H1 (cell line): Measurements from ENCODE around the gene ABHD18. TPM values are rescaled to one million over a fixed set of nuclear protein-coding genes. Genes with fewer than 3 reads are reported as not detected.

Source experiments
- BACH1 ChIP-seq: IDR thresholded peaks from 2 replicates; pipeline ENCODE4 v1.6.1; 2012; ENCODE audit warnings: low read length, improper control_type of control experiment
- BRCA1 ChIP-seq: IDR thresholded peaks from 2 replicates; pipeline ENCODE4 v1.6.1; 2012; ENCODE audit warnings: low read depth, low read length, improper control_type of control experiment
- CHD2 ChIP-seq: IDR thresholded peaks from 2 replicates; pipeline ENCODE4 v1.6.1; 2012; ENCODE audit warnings: low read length, improper control_type of control experiment
- EGR1 ChIP-seq: IDR thresholded peaks from 2 replicates; pipeline ENCODE4 v1.6.1; 2011; ENCODE audit warnings: low read depth, low read length, borderline replicate concordance
- KDM1A ChIP-seq: fragments of 200-600, 300-600 bp; sonication (generic); IDR thresholded peaks from 2 replicates; pipeline ENCODE4 v1.7.1; 2016; ENCODE audit warnings: mild to moderate bottlenecking, low read length, borderline replicate concordance
- KDM4A ChIP-seq: IDR thresholded peaks from one replicate; pipeline ENCODE4 v1.7.1; 2012; ENCODE audit warnings: low read depth, mild to moderate bottlenecking, moderate library complexity, low read length, inconsistent platforms; ENCODE audit not compliant: severe bottlenecking
- NANOG ChIP-seq: IDR thresholded peaks from 2 replicates; pipeline ENCODE4 v1.6.1; 2011; ENCODE audit warnings: low read length, low read depth, mild to moderate bottlenecking, inconsistent platforms; ENCODE audit not compliant: insufficient read depth, poor library complexity, severe bottlenecking
- NRF1 ChIP-seq: IDR thresholded peaks from 2 replicates; pipeline ENCODE4 v1.6.1; 2011; ENCODE audit warnings: mild to moderate bottlenecking, low read depth, low read length, improper control_type of control experiment
- RAD21 ChIP-seq, 2 experiments: IDR thresholded peaks in 1 of 2; conservative IDR thresholded peaks in 1 of 2; 2 replicates each; pipeline ENCODE4 v1.6.1; 2011; ENCODE audit warnings: low read depth in 2 of 2, low read length in 2 of 2, improper control_type of control experiment in 1 of 2, inconsistent platforms in 1 of 2, mild to moderate bottlenecking in 1 of 2, moderate library complexity in 1 of 2
- RBBP5 ChIP-seq: IDR thresholded peaks from 2 replicates; pipeline ENCODE4 v1.7.1; 2012; ENCODE audit warnings: low read depth, mild to moderate bottlenecking, inconsistent platforms, low read length, moderate library complexity, borderline replicate concordance
- SAP30 ChIP-seq: fragments of 300-600 bp; sonication (generic); IDR thresholded peaks from 2 replicates; pipeline ENCODE4 v1.7.1; 2012; ENCODE audit warnings: low read length, moderate library complexity, mild to moderate bottlenecking, inconsistent platforms; ENCODE audit not compliant: insufficient read depth, insufficient replicate concordance
- TBP ChIP-seq: IDR thresholded peaks from 2 replicates; pipeline ENCODE4 v1.6.1; 2011; ENCODE audit warnings: low read depth, low read length, improper control_type of control experiment
- polyA plus RNA-seq, 7 experiments: library from polyadenylated mRNA; depleted of rRNA in 3 of 7; stranded (reverse) in 5 of 7; unstranded in 2 of 7; fragments of >200 nt in 5 of 7; fragments of 200-250 nt in 2 of 7; gene quantifications; 1 replicate in 5 of 7; 2 replicates in 1 of 7; 4 replicates in 1 of 7; pipeline versions ENCODE4 v1.2.1 to v1.2.3, GENCODE V29; 2011 to 2013; ENCODE audit warnings: missing spikeins in 2 of 7, mixed read lengths in 2 of 7
- total RNA-seq: library from RNA; stranded (reverse); fragmentation: NEBNext Ultra II Directional; extraction: Animal tissue kit (Norgen Biotek cat#: 25700); gene quantifications from 2 replicates; pipeline ENCODE4 v1.2.1, GENCODE V29; 2021
- TF ChIP-seq, protein P1 (sequence below): IDR thresholded peaks from 2 replicates; pipeline ENCODE4 v1.6.1; 2012; ENCODE audit warnings: inconsistent platforms

ABHD18 gene
- total and polyA plus RNA-seq, 2 of the 8 experiments (the other 6 are each of a cell fraction or from before 2014, with no cell fraction given) = 2.7 to 17.0 TPM

GRCh38 chr4:127965062-127965802 lies at the start of gene ABHD18, which contains the start of gene MFSD8 (continued):
- TF ChIP-seq, protein P1, sequence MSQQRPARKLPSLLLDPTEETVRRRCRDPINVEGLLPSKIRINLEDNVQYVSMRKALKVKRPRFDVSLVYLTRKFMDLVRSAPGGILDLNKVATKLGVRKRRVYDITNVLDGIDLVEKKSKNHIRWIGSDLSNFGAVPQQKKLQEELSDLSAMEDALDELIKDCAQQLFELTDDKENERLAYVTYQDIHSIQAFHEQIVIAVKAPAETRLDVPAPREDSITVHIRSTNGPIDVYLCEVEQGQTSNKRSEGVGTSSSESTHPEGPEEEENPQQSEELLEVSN = peak; percentile 73
- no peak; the same call in 1 of the 2 replicates for TF ChIP-seq TBP
- peak; percentile 75 for TF ChIP-seq NRF1
- 0 out of 2 replicates have a peak, but pooled peaks have one; percentile 90 for TF ChIP-seq RBBP5
- peak; percentile 28 for TF ChIP-seq KDM4A
- TF ChIP-seq CHD2 = peak; percentile 96
- TF ChIP-seq BRCA1 = peak; percentile 86
- peak; percentile 34 to 53 for TF ChIP-seq RAD21 (IDR thresholded peaks at IDR 0.05 in 1 of 2, conservative IDR thresholded peaks at IDR 0.05 in 1 of 2; ENCODE audit: low read depth in 2 of 2, low read length in 2 of 2)
- peak; percentile 52 for TF ChIP-seq SAP30
- TF ChIP-seq BACH1 = no peak
- TF ChIP-seq NANOG = no peak
- TF ChIP-seq EGR1 = no peak
- TF ChIP-seq KDM1A = no peak
